GM21825 (cell line): ENCODE results near the gene PRAMEF2.
"Not testable (repeated sequence)": the region's sequence is repeated elsewhere in the genome, so short reads cannot be mapped to it uniquely, and the experiment has no call there.

Source experiments
- ATAC-seq: cut with Tn5 transposase; IDR thresholded peaks from one replicate; pipeline ENCODE4 v1.9.1; 2021; ENCODE audit warnings: mild to moderate bottlenecking, moderate library complexity; ENCODE audit not compliant: unreplicated experiment

PRAMEF2 gene

GRCh38 chr1:12856786-12857185, at the start of gene PRAMEF2:
Gene PRAMEF2 (plus strand): TSS chr1:12857086. CDS start chr1:12859010, 1,924 bp downstream.
- not testable (repeated sequence) for ATAC-seq

- ATAC-seq = no peak
Observed at GRCh38 chr1:12809933-12810332, 47.0 kb upstream of the PRAMEF2 start.

GRCh38 chr1:12810691-12811408, 46.0 kb upstream of the PRAMEF2 start:
- ATAC-seq = no peak

GRCh38 chr1:12811409-12811784, 45.5 kb upstream of the PRAMEF2 start:
- no peak for ATAC-seq

- ATAC-seq = not testable (repeated sequence)
Observed at GRCh38 chr1:12819061-12819460, 37.8 kb upstream of the PRAMEF2 start.

GRCh38 chr1:12831310-12831709, 25.6 kb upstream of the PRAMEF2 start, which contains the start of gene PRAMEF11:
Gene PRAMEF11 (minus strand): TSS chr1:12831410. CDS start chr1:12828789, 2,621 bp downstream.
- ATAC-seq = not testable (repeated sequence)

- not testable (repeated sequence) for ATAC-seq
Observed at GRCh38 chr1:12833251-12833650, 23.6 kb upstream of the PRAMEF2 start.

- not testable (repeated sequence) for ATAC-seq
Observed at GRCh38 chr1:12848620-12849019, 8.3 kb upstream of the PRAMEF2 start, which contains the start of gene HNRNPCL1. Gene HNRNPCL1 (minus strand): TSS chr1:12848720. CDS start chr1:12848289, 431 bp downstream.

GRCh38 chr1:12851779-12852178, 5.1 kb upstream of the PRAMEF2 start:
- no peak for ATAC-seq

- ATAC-seq = not testable (repeated sequence)
Observed at GRCh38 chr1:12863131-12863880, 6.4 kb downstream of the PRAMEF2 start.

- ATAC-seq = not testable (repeated sequence)
Observed at GRCh38 chr1:12878453-12878852, 21.6 kb downstream of the PRAMEF2 start.

- ATAC-seq = not testable (repeated sequence)
Observed at GRCh38 chr1:12886101-12886500, 29.2 kb downstream of the PRAMEF2 start, which contains the start of gene PRAMEF4. Gene PRAMEF4 (minus strand): TSS chr1:12886201. CDS start chr1:12883394, 2,807 bp downstream.

- not testable (repeated sequence) for ATAC-seq
Observed at GRCh38 chr1:12898170-12898569, 41.3 kb downstream of the PRAMEF2 start, which contains the start of gene PRAMEF10. Gene PRAMEF10 (minus strand): TSS chr1:12898270. CDS start chr1:12895847, 2,423 bp downstream.

- ATAC-seq = not testable (repeated sequence)
Observed at GRCh38 chr1:12899186-12899585, 42.3 kb downstream of the PRAMEF2 start.

- not testable (repeated sequence) for ATAC-seq
Observed at GRCh38 chr1:12903793-12904572, 47.1 kb downstream of the PRAMEF2 start.
